Keratinocyte (primary cell): ENCODE measurements around the gene PARD3.

Experiments
- CTCF ChIP-seq, 3 experiments: IDR thresholded peaks in 1 of 3; conservative IDR thresholded peaks in 1 of 3; optimal IDR thresholded peaks in 1 of 3; 2 replicates in 2 of 3; 3 replicates in 1 of 3; pipeline versions ENCODE3 to v1.5.1; 2011; ENCODE audit warnings: low read length in 3 of 3, mild to moderate bottlenecking in 3 of 3, moderate library complexity in 2 of 3, control low read depth in 1 of 3, inconsistent platforms in 1 of 3; ENCODE audit not compliant: insufficient read depth in 2 of 3; ENCODE audit errors: extremely low read depth in 1 of 3
- EZH2 ChIP-seq: IDR thresholded peaks from one replicate; pipeline ENCODE4 v1.6.1; 2012; ENCODE audit warnings: inconsistent platforms, mild to moderate bottlenecking, low read length, moderate library complexity

DNA sequence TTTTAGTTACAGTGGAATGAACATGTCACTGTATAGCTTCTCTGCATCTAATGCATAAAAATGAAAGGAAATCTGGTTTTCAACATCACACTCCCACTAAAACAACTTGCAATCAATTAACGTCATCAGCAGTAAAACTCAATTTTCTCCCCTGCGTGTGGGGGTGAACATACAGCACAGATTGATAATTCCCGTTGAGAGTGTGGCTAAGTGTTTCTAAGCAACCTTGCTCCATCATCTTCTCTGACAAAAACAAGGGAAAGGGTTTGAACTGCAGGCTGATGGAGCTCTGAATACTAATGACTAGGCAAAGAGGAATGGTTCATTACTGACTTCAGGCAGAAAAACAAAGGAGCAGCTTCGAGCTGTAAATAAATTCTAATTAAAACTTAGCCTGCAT, 238.3 kb downstream of the PARD3 start:
- TF ChIP-seq CTCF (optimal IDR thresholded peaks at IDR 0.05 in 1 of 3, IDR thresholded peaks at IDR 0.05 in 1 of 3, conservative IDR thresholded peaks at IDR 0.05 in 1 of 3; ENCODE audit: extremely low read depth in 1 of 3, insufficient read depth in 2 of 3, low read length in 3 of 3), result no peak
- no peak for TF ChIP-seq EZH2
